CD14-positive monocyte (primary cell): ENCODE results near the gene SIK2. TPM values are rescaled to one million over a fixed set of nuclear protein-coding genes. Genes with fewer than 3 reads are reported as not detected.

Source experiments
- DNase-seq, 3 donors: peaks; one replicate each; pipeline ENCODE4 v3.0.0-alpha.2; 2011 to 2022
- H2AFZ ChIP-seq: 2 replicates; pipeline ENCODE4 v1.6.0; 2012; ENCODE audit warnings: mild to moderate bottlenecking, low read depth, low read length, inconsistent platforms; ENCODE audit not compliant: insufficient read depth, poor library complexity, severe bottlenecking
- H3K27ac ChIP-seq, 2 donors: 1 replicate in 1 of 2; 2 replicates in 1 of 2; pipeline ENCODE4 v1.5.1; 2012 to 2013; ENCODE audit warnings: low read length in 2 of 2, control low read depth in 1 of 2, inconsistent platforms in 1 of 2, low read depth in 1 of 2, mild to moderate bottlenecking in 1 of 2
- H3K27me3 ChIP-seq, 2 donors: one replicate each; pipeline versions ENCODE4 v1.6.0 to v1.6.1; 2011 to 2013; ENCODE audit warnings: low read length in 2 of 2; ENCODE audit not compliant: control insufficient read depth in 2 of 2, insufficient read depth in 2 of 2
- H3K36me3 ChIP-seq, 2 donors: replicated peaks in 1 of 2; 1 replicate in 1 of 2; 2 replicates in 1 of 2; pipeline versions ENCODE4 v1.5.1 to v1.6.1; 2012 to 2013; ENCODE audit warnings: low read length in 2 of 2, control low read depth in 1 of 2, inconsistent platforms in 1 of 2, mild to moderate bottlenecking in 1 of 2; ENCODE audit not compliant: insufficient read depth in 2 of 2, control insufficient read depth in 1 of 2
- H3K4me1 ChIP-seq, 2 donors: 1 replicate in 1 of 2; 2 replicates in 1 of 2; pipeline versions ENCODE4 v1.5.1 to v1.6.1; 2012 to 2013; ENCODE audit warnings: low read length in 2 of 2, control low read depth in 1 of 2, inconsistent platforms in 1 of 2, mild to moderate bottlenecking in 1 of 2, moderate library complexity in 1 of 2; ENCODE audit not compliant: insufficient read depth in 2 of 2, control insufficient read depth in 1 of 2
- H3K4me2 ChIP-seq: replicated peaks from 2 replicates; pipeline ENCODE3; 2012; ENCODE audit warnings: low read length, moderate library complexity, mild to moderate bottlenecking; ENCODE audit not compliant: poor library complexity, severe bottlenecking; ENCODE audit errors: extremely low read depth
- H3K4me3 ChIP-seq, 3 experiments: fragments of 200-600 bp in 1 of 3; sonication (generic) in 1 of 3; replicated peaks in 1 of 3; 1 replicate in 2 of 3; 2 replicates in 1 of 3; pipeline ENCODE4 v1.5.1; 2011 to 2013; ENCODE audit warnings: low read length in 3 of 3, mild to moderate bottlenecking in 3 of 3, control low read depth in 2 of 3, low read depth in 2 of 3, inconsistent platforms in 1 of 3, moderate library complexity in 1 of 3
- H3K79me2 ChIP-seq: 2 replicates; pipeline ENCODE4 v1.6.0; 2012; ENCODE audit warnings: mild to moderate bottlenecking, control low read depth, inconsistent platforms, low read length, moderate library complexity; ENCODE audit not compliant: insufficient read depth
- H3K9ac ChIP-seq: 2 replicates; pipeline ENCODE4 v1.6.0; 2017; ENCODE audit warnings: low read length, mild to moderate bottlenecking; ENCODE audit not compliant: insufficient read depth, poor library complexity, severe bottlenecking
- H3K9me3 ChIP-seq, 2 donors: replicated peaks in 1 of 2; 1 replicate in 1 of 2; 2 replicates in 1 of 2; pipeline versions ENCODE4 v1.5.1 to v1.6.1; 2012 to 2013; ENCODE audit warnings: low read length in 2 of 2, control low read depth in 1 of 2; ENCODE audit not compliant: control insufficient read depth in 1 of 2, insufficient read depth in 1 of 2
- H4K20me1 ChIP-seq: 2 replicates; pipeline ENCODE4 v1.6.0; 2012; ENCODE audit warnings: mild to moderate bottlenecking, low read length, control low read depth, moderate library complexity; ENCODE audit not compliant: insufficient read depth
- H3K27ac Mint-ChIP-seq, 7 donors: one replicate each; pipeline ENCODE4 v1.8.0; 2020; ENCODE audit warnings: mild to moderate bottlenecking in 7 of 7, mixed read lengths in 7 of 7, moderate library complexity in 6 of 7, inconsistent platforms in 2 of 7
- H3K27me3 Mint-ChIP-seq, 3 donors: one replicate each; pipeline ENCODE4 v1.8.0; 2021 to 2022; ENCODE audit warnings: low read depth in 3 of 3, mild to moderate bottlenecking in 3 of 3, mixed read lengths in 3 of 3, moderate library complexity in 3 of 3, inconsistent platforms in 1 of 3
- H3K36me3 Mint-ChIP-seq, 2 donors: one replicate each; pipeline ENCODE4 v1.8.0; 2020; ENCODE audit warnings: mixed read lengths in 2 of 2, inconsistent platforms in 1 of 2, mild to moderate bottlenecking in 1 of 2
- H3K4me1 Mint-ChIP-seq: one replicate; pipeline ENCODE4 v1.8.0; 2020; ENCODE audit warnings: mild to moderate bottlenecking, mixed read lengths
- H3K4me3 Mint-ChIP-seq, 2 donors: one replicate each; pipeline ENCODE4 v1.8.0; 2020; ENCODE audit warnings: mild to moderate bottlenecking in 2 of 2, mixed read lengths in 2 of 2, moderate library complexity in 1 of 2
- H3K9me3 Mint-ChIP-seq, 7 donors: one replicate each; pipeline ENCODE4 v1.8.0; 2020 to 2022; ENCODE audit warnings: mixed read lengths in 7 of 7, mild to moderate bottlenecking in 6 of 7, moderate library complexity in 6 of 7, inconsistent platforms in 2 of 7
- WGBS: methylation state at CpG from one replicate; pipeline ENCODE4 v1.1.5; 2013; ENCODE audit warnings: missing lambda C conversion rate; ENCODE audit not compliant: insufficient coverage; 5-methylcytosine and 5-hydroxymethylcytosine counted together
- intact Hi-C, 2 donors: fragments of 100-400 bp; cut with micrococcal nuclease; formaldehyde crosslinking; loops; one replicate each; pipeline versions ENCODE4 v1.15.0 to v1.15.1; 2023
- polyA plus RNA-seq, 3 donors: library from polyadenylated mRNA; depleted of rRNA in 1 of 3; unstranded in 2 of 3; stranded (reverse) in 1 of 3; fragments of 300-500 nt in 2 of 3; fragments of >200 nt in 1 of 3; fragmentation: Illumina TruSeq in 2 of 3; gene quantifications; 1 replicate in 2 of 3; 2 replicates in 1 of 3; pipeline ENCODE4 v1.2.3, GENCODE V29; 2012 to 2021
- TF ChIP-seq, protein P1 (sequence below): fragments of 200-600 bp; IDR thresholded peaks from one replicate; pipeline ENCODE4 v1.8.0; 2022; ENCODE audit warnings: antibody characterized with exemption, mild to moderate bottlenecking

The SIK2 gene
- polyA plus RNA-seq, 3 donors: 0.16 to 8.8 (median 0.23) TPM

DNA sequence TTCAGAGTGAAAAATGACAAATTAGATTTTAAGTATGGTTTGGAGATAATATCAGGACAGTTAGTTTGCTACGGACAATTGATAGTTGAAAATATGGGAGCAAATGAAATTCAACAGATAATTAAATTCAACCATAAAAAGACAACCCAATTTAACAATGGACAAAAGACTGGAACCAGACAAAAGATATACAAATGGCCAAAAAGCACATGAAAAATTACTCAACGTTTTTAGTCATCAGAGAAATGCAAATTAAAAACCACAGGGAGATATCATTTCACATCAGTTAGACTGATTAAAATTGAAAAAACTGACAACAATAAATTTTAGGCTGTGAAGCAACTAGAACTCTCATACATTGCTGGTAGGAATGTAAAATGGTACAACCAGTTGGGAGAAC is 27.2 kb downstream of the SIK2 start:
- Histone ChIP-seq H3K4me3 (no peak overlapping the region), H3K9me3 (no peaks in the 10 kb centered on the region), H3K4me2 (no peak overlapping the region), H2AFZ (no peak overlapping the region), H3K27me3 (no peaks in the 10 kb centered on the region), H3K4me1 (no peaks in the 10 kb centered on the region), H3K79me2 (no peaks in the 10 kb centered on the region), H3K36me3 (peaks cover 7 to 76% of the 10 kb centered on the region in 2 donors), H3K27ac (no peak overlapping the region), H4K20me1 (peaks cover 7% of the 10 kb centered on the region), H3K9ac (no peak overlapping the region)
- no peaks in the 10 kb centered on the region for H3K9me3 Mint-ChIP-seq
- H3K27ac Mint-ChIP-seq: no peak overlapping the region
- WGBS: no CpG with 5 or more reads among the region's 2 CpGs
- H3K36me3 Mint-ChIP-seq: peaks cover 30 to 37% of the 10 kb centered on the region in 2 donors
- no peaks in the 10 kb centered on the region for H3K27me3 Mint-ChIP-seq
- TF ChIP-seq, protein P1, sequence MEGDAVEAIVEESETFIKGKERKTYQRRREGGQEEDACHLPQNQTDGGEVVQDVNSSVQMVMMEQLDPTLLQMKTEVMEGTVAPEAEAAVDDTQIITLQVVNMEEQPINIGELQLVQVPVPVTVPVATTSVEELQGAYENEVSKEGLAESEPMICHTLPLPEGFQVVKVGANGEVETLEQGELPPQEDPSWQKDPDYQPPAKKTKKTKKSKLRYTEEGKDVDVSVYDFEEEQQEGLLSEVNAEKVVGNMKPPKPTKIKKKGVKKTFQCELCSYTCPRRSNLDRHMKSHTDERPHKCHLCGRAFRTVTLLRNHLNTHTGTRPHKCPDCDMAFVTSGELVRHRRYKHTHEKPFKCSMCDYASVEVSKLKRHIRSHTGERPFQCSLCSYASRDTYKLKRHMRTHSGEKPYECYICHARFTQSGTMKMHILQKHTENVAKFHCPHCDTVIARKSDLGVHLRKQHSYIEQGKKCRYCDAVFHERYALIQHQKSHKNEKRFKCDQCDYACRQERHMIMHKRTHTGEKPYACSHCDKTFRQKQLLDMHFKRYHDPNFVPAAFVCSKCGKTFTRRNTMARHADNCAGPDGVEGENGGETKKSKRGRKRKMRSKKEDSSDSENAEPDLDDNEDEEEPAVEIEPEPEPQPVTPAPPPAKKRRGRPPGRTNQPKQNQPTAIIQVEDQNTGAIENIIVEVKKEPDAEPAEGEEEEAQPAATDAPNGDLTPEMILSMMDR: no peak
- no peak overlapping the region for H3K4me3 Mint-ChIP-seq
- intact Hi-C loops: no loop called here
- no peaks in the 10 kb centered on the region for H3K4me1 Mint-ChIP-seq
- DNase-seq: no peak

DNA sequence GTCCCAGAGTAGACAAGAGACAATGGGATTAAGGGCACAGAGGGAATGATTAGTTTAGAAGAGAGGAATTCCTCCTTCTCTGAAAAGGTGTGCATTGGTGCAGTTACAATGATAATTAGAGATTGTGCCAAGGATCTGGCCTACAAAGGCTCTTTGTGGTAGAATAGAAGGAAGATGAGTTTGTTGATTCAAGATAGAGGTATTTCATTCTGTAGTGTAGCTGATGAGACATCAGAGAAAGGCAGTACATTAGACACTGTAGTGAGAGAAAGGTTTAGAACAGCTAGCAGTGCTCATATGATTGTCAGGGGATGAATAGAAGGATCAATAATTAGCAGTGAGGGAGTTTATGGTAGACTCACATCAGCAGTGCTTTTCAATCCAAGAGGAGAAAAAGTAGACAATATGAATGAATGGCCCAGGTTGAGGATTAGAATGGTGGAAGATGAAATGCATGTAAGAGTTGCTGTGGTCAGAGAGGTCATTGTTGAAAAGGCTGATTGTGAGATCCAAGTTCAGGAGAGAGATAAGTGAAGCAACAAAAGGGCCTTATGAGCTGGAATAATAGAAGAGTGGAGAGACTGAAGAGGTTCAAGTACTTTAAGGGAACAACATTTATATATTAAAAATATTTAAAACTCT is 28.9 kb downstream of the SIK2 start:
- H3K27ac ChIP-seq: no peak overlapping the region
- intact Hi-C loops: no loop called here

More for the DNA sequence above, 28.9 kb downstream of the SIK2 start:
- Mint-ChIP-seq H3K27me3 (peaks cover 0 to 1% (median 0%) of the 10 kb centered on the region in 3 donors), H3K9me3 (peaks cover 0 to 2% (median 0%) of the 10 kb centered on the region in 7 donors), H3K4me3 (no peak overlapping the region), H3K27ac (no peak overlapping the region), H3K36me3 (peaks cover 20 to 26% of the 10 kb centered on the region in 2 donors), H3K4me1 (peaks cover 4% of the 10 kb centered on the region)
- Histone ChIP-seq H3K27me3 (no peaks in the 10 kb centered on the region), H3K9ac (no peak overlapping the region), H3K4me1 (no peaks in the 10 kb centered on the region), H4K20me1 (peaks cover 7% of the 10 kb centered on the region), H2AFZ (no peak overlapping the region), H3K4me3 (no peak overlapping the region), H3K36me3 (peaks cover 6 to 61% of the 10 kb centered on the region in 2 donors), H3K79me2 (no peaks in the 10 kb centered on the region), H3K4me2 (no peak overlapping the region), H3K9me3 (no peaks in the 10 kb centered on the region)
- DNase-seq: no peak
- TF ChIP-seq, protein P1: no peak
